Neural crest cell (in vitro differentiated cells): Measurements from ENCODE around the gene AMPD3. TPM values are rescaled to one million over a fixed set of nuclear protein-coding genes. Genes with fewer than 3 reads are reported as not detected.

Experiments
- DNase-seq: peaks from one replicate; pipeline ENCODE4 v3.0.0; 2021; ENCODE audit warnings: low read depth, mixed read lengths, low spot score
- H3K27ac Mint-ChIP-seq: one replicate; pipeline ENCODE4 v1.8.0; 2021; ENCODE audit warnings: mild to moderate bottlenecking, mixed read lengths; ENCODE audit not compliant: unreplicated experiment
- H3K27me3 Mint-ChIP-seq: 2 replicates; pipeline ENCODE4 v1.8.0; 2021; ENCODE audit warnings: low read depth, mild to moderate bottlenecking, mixed read lengths
- H3K36me3 Mint-ChIP-seq: 2 replicates; pipeline ENCODE4 v1.8.0; 2021; ENCODE audit warnings: low read depth, mild to moderate bottlenecking, mixed read lengths
- H3K4me1 Mint-ChIP-seq: 2 replicates; pipeline ENCODE4 v1.8.0; 2021; ENCODE audit warnings: mixed read lengths
- H3K4me3 Mint-ChIP-seq: one replicate; pipeline ENCODE4 v1.8.0; 2021; ENCODE audit warnings: mild to moderate bottlenecking, mixed read lengths
- H3K9me3 Mint-ChIP-seq: 2 replicates; pipeline ENCODE4 v1.8.0; 2021; ENCODE audit warnings: mixed read lengths
- total RNA-seq: library from RNA; stranded (reverse); gene quantifications from 2 replicates; pipeline ENCODE4 v1.2.1, GENCODE V29; 2021
- TF ChIP-seq, protein P1 (sequence below): fragments of 200-600 bp; sonication (generic); conservative IDR thresholded peaks from 2 replicates; pipeline ENCODE4 v1.5.0; 2021; ENCODE audit warnings: antibody characterized with exemption, mild to moderate bottlenecking

AMPD3 gene
- total RNA-seq, 1 donor from 2014 or later = 2.2 TPM

DNA sequence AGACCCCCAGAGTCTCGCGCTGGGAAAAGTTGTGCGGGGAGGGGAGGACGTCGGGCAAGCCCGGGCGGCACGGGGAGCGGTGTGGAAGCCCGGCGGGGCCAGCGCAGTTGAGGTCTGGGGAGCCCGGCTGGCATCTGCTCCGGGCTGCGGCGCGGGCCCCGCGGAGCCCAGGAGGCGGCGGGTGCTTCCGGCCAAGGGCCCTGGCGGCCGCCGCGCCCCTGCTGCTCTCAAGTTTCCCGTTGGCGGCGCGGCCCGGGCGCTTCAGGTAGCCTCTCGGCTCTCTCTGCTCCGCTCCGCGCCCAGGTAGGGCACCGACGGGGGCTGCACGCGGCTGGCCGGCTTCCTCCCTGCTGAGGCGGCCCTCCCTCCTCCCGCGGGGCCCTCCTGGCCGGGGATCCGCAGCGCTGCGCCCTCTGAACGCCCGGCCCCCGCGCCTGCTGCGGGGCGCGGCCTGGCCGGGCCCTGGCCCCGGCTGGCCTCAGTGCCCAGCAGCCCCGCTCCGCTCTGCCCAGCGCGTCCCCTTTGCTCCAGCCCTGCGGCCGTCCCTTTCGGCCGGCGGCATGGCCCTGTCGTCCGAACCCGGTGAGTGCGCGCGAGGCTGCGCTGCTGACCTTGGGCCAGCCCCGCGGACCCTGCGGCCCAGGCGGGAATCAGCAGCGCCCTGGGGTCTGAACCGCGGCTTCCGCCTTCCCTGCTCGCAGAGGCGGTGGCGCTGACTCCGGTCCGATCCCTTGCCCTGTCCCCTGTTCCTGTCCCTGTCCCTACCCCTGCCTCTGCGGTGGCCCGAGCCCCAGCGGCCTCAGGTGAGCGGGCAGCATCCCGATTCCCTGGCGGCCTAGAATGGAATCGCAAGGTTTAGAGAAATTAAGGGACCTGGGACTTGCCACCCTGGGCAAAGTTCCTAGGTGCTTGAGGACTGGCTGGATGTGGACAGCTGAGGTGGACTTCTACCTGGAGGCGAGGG, 4.3 kb upstream of the AMPD3 start:
- peak overlapping the region; percentile 80 for H3K4me3 Mint-ChIP-seq
- peaks cover 69% of the 10 kb centered on the region for H3K27me3 Mint-ChIP-seq

DNA sequence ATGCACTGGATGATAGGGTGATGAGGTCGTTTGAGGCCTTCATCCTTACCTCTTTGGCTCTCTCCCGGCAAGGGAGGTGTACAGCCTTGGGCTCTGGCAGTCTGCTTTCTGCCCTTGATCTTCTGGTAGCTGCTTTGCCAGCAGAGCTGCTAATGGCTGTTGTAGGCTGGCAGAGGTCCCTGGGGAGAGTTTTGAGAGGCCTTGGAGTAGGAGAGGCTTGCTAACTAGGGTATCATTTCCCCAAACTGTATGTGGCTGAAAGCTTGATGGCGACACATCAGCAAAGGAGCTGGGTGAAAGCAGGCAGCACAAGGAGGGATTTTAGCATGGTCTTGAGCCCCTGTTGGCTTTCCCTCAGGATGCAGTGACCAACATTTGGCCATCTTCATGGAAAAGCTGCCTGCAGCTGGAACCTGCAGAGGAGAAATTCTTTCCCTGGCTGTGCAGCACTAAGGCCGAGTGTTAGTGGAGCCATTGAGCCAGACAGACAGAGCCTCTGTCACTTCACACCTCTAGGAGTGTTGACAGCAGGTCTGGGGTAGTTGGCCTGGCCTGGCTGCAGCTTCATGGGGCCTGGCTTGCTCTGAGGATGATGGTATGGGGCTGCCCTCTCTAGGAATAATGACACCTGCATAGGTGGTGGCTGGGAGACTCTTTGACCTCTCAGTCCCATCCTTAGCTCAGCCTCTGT, 3.5 kb upstream of the AMPD3 start:
- Mint-ChIP-seq H3K27ac (no peak overlapping the region), H3K4me3 (peak overlapping the region; percentile 62), H3K27me3 (peaks cover 77% of the 10 kb centered on the region), H3K4me1 (peaks cover 19% of the 10 kb centered on the region), H3K36me3 (no peaks in the 10 kb centered on the region), H3K9me3 (no peaks in the 10 kb centered on the region)
- TF ChIP-seq, protein P1, sequence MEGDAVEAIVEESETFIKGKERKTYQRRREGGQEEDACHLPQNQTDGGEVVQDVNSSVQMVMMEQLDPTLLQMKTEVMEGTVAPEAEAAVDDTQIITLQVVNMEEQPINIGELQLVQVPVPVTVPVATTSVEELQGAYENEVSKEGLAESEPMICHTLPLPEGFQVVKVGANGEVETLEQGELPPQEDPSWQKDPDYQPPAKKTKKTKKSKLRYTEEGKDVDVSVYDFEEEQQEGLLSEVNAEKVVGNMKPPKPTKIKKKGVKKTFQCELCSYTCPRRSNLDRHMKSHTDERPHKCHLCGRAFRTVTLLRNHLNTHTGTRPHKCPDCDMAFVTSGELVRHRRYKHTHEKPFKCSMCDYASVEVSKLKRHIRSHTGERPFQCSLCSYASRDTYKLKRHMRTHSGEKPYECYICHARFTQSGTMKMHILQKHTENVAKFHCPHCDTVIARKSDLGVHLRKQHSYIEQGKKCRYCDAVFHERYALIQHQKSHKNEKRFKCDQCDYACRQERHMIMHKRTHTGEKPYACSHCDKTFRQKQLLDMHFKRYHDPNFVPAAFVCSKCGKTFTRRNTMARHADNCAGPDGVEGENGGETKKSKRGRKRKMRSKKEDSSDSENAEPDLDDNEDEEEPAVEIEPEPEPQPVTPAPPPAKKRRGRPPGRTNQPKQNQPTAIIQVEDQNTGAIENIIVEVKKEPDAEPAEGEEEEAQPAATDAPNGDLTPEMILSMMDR = no peak
- no peak for DNase-seq

More for the DNA sequence above, 4.3 kb upstream of the AMPD3 start:
- TF ChIP-seq, protein P1 = peak; percentile 74
- Mint-ChIP-seq H3K27ac (no peak overlapping the region), H3K4me1 (peaks cover 13% of the 10 kb centered on the region), H3K9me3 (no peaks in the 10 kb centered on the region), H3K36me3 (no peaks in the 10 kb centered on the region)
- peak; percentile 33 for DNase-seq

DNA sequence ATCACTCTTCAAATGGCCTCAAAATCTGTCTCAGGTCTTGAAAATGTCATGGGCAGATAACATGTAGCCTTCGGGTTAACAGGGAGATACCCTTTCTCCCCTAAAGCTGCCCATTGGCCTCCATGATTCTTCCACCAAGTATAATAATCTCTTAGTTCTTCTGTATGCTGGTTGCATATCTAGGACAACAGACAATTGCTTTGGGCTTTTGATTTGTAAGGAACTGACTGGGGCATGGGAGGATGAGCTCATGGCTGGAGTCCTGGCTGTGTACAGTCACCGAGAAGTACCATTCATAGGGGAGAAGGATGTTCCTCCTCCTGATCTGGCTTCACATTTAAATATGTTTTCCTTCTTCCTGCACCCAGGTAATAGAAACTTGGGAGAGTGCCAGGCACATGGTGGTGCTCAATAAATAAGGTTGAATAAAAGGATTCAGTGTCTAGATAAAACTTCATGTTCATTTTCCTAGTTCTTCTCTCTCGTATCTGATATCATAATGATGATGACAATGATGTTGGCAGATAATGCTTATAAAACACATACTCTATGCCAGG, 2.8 kb upstream of the AMPD3 start:
- Mint-ChIP-seq H3K4me3 (peak overlapping the region; percentile 62), H3K36me3 (no peaks in the 10 kb centered on the region), H3K27ac (no peak overlapping the region), H3K4me1 (peaks cover 19% of the 10 kb centered on the region), H3K27me3 (peaks cover 79% of the 10 kb centered on the region), H3K9me3 (no peaks in the 10 kb centered on the region)
- DNase-seq = no peak
- TF ChIP-seq, protein P1 = no peak

DNA sequence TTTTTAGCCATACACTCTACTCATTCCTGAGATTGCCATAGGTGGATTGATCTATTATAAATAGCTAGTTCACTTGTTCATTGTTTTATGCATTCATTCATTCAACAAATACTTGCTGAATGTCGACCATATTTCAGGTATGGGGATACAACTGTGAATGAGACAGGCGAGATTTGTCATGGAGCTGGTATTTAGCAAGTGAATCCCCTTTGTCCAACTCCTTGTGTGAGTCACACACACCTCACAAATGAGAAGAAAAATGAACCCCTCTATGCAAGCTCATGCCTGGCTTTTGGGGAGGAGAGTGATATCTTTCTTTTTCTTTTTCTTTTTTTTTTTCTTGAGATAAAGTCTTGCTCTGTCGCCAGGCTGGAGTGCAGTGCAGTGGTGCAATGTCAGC, 1.8 kb upstream of the AMPD3 start:
- Mint-ChIP-seq H3K9me3 (no peaks in the 10 kb centered on the region), H3K27me3 (peaks cover 75% of the 10 kb centered on the region), H3K4me1 (peaks cover 19% of the 10 kb centered on the region), H3K27ac (no peak overlapping the region), H3K4me3 (no peak overlapping the region), H3K36me3 (no peaks in the 10 kb centered on the region)
- TF ChIP-seq, protein P1 = no peak
- DNase-seq = no peak

DNA sequence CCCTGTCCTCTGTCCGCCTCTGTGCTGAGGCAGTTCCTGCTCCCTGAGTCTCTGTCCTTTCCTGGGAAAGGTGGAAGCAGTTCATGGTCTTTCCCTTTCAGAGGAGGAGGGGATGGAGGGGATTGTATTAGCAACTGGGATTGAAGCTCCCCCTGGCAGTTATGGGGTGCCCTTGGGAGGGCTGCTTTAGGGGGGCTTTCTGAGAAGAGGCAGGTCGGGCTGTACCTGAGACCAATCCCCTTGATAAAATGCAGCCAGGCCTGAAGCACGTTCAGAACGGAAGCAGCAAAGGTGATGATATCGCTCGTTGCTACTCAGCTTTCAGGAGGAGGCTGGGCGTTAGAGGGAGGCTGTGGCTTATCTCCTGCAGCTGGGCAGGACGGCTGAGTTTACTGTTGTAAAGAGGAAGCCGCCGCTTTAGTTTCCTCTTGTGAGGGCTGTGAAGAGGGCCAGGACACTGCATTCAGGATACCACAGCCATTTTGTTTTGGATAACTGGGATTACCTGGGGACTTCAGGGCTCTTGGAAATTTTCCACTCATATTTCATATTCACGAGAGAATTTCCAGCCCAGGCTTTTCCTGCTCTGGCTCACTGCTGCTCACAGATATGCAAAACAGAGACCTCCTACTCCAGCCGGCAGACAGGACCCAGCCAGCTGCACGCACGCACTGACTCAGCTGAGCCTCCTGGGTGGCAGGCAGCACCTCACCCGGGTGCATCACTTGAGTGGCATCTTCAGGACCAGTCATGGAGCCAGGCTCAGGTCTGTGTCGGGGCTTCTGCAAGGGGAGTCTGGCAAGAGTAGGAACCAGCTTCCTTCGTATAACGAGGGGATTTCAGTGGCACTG, 798 bp downstream of the AMPD3 start:
- no peaks in the 10 kb centered on the region for H3K36me3 Mint-ChIP-seq
- H3K27ac Mint-ChIP-seq = no peak overlapping the region
- peaks cover 13% of the 10 kb centered on the region for H3K4me1 Mint-ChIP-seq
- TF ChIP-seq, protein P1 = no peak
- no peaks in the 10 kb centered on the region for H3K9me3 Mint-ChIP-seq
- peak overlapping the region; percentile 9 for H3K4me3 Mint-ChIP-seq
- H3K27me3 Mint-ChIP-seq = peaks cover 71% of the 10 kb centered on the region
- DNase-seq = no peak
